DMS79 treated with DMSO at 0.1 percent for 48 hours (cell line): Measurements from ENCODE around the gene PIPOX.
"Not testable (repeated sequence)": the region's sequence is repeated elsewhere in the genome, so short reads cannot be mapped to it uniquely, and the experiment has no call there.

ENCODE experiments used
- DNase-seq: peaks from one replicate; lab custom pipeline; 2025; lab: John Stamatoyannopoulos, UW

PIPOX gene

DNA sequence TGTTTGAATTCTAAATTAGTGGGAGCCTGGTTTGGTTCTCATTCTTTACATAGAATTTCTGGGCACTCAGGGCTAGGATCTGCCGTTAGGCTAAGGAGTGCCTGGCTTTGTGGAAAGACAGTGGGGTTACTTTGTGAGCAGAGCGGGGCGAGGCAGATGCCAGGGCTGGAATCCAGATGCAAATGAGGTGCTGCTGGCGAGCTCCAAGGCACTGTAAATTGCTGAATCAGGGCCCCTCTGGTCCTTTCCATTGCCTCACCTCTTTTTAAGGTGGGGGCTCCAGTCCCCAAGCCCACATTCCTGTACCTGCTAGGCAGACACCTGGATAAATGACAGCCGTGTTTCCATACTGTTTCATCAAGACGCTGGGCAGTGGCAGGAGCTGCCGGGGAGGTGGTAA lies 33.8 kb downstream of the PIPOX start:
- DNase-seq: no peak

- no peak for DNase-seq
These were observed 34.4 kb downstream of the PIPOX start for GRCh38 chr17:29077320-29077719.

DNA sequence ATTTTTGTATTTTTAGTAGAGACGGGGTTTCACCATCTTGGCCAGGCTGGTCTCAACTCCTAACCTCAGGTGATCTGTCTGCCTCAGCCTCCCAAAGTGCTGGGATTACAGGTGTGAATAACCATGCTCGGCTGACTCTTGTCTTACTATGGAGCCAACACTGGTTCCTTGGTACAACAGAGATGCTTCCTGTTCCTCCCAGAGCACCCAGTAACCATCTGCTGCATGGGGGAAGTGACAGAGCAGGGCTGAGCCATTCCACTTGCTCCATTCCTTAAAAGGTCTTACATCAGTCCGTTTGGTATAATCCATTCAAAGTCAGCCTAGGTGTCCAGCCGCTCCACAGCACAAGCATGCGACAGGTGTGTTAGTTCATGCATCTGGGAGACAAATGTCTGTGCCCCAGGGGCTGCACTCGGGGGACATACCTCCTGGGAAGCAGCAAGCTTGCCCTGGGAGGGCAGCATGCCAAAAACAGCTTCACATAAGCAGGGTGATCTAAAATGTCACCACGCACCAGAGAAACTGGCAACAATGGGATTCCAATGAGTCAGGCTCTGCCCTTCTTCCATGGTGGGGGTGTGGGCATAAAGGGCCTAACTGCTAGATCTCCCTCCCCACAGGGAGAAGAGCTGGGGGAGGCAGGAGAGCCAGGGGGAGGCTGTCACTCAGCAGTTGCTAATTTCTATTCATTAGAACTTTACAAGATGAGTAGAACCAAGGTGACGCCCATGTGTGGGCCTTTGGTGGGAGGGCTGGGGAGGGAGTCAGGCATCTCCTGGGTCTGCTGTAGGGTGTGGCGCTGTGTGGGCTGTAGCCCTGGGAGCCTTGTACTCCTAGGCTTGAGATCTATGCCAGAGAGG lies 35.5 kb downstream of the PIPOX start:
- no peak for DNase-seq

GRCh38 chr17:29079433-29079832 lies 36.5 kb downstream of the PIPOX start:
- no peak for DNase-seq

GRCh38 chr17:29079887-29080286 lies 36.9 kb downstream of the PIPOX start:
- no peak for DNase-seq

DNA sequence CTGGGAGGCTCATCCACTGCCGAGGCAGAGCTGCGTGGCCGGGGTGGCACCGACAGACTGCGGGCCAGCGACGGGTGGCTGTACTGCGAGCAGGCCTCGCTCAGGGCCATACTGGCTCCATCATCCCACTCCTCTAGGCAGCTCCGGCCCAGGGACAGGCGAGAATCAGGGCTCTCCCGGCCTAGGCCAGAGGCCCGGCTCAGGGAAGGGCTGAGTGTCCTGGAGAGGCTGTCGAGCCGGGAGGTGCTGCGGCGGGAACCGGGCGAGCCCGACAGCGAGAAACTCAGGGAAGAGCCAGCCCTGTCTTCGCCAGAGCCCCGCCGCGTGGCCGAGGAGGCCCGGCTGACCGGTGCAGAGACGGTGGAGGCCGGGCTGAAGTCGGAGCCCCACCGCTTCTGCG lies 37.4 kb downstream of the PIPOX start:
- DNase-seq: no peak

GRCh38 chr17:29080965-29081364 lies 38.0 kb downstream of the PIPOX start:
- DNase-seq: no peak

GRCh38 chr17:29084541-29085146 lies 41.7 kb downstream of the PIPOX start:
- peak; percentile 86 for DNase-seq

GRCh38 chr17:29085223-29085622 lies 42.3 kb downstream of the PIPOX start:
- no peak for DNase-seq

GRCh38 chr17:29086628-29087332 lies 43.8 kb downstream of the PIPOX start:
- DNase-seq: no peak

DNA sequence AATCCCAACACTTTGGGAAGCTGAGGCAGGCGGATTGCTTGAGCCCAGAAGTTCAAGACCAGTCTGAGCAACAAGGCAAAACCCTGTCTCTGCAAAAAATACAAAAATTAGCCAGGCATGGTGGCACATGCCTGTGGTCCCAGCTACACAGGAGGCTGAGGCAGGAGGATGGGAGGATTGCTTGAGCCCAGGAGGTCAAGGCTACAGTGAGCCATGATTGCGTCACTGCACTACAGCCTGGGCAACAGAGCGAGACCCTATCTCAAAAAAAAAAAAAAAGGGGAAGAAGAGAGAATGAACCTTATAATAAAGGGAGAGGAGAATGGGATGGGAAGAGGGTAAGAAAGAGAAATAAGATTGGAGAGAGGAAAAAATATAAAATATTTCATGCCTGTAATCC lies 45.8 kb downstream of the PIPOX start:
- DNase-seq: not testable (repeated sequence)

DNA sequence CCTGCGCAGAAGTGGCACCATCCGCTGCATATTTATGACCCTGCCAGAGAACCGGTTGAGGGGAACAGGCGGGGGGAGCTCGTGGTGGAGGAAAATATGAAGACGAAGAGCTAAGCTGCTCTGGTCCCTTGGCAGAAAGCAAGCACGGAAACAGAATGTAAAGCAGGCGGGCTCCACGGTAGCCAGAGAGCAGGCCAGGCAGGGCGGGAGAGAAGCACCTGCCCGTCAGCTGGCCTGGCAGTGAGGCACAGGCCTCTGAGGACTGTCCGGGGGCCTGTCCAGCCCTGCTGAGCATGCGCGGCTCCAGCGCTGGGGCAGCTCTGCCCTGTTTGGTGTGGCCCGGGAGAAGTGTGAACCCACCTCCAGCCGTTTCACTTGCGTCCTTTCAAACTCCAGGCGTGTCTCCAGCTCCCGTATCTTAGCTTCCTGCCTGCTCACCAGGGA lies 46.7 kb downstream of the PIPOX start:
- DNase-seq: no peak

DNA sequence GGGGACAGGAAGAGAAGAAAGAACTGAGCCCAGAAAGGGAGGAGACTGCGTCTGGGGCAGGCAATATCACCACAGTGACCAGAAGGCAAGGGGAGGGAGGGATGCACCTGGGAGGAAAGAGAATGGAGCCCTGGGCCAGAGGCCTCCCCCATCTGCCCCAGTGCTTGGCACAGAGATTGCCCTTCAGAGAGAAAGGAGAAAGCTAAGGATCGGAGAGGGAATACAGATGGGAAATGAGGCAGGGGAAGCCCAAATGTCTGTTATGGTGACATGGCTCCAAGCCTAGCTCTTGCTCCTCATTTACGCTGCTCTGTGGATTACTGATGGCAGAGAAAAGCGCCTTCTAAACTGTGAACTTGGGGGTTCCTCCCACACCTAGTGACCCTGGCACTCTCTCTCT lies 47.2 kb downstream of the PIPOX start:
- DNase-seq: no peak

- DNase-seq: no peak
These were observed 48.0 kb downstream of the PIPOX start for GRCh38 chr17:29090750-29091605.

DNA sequence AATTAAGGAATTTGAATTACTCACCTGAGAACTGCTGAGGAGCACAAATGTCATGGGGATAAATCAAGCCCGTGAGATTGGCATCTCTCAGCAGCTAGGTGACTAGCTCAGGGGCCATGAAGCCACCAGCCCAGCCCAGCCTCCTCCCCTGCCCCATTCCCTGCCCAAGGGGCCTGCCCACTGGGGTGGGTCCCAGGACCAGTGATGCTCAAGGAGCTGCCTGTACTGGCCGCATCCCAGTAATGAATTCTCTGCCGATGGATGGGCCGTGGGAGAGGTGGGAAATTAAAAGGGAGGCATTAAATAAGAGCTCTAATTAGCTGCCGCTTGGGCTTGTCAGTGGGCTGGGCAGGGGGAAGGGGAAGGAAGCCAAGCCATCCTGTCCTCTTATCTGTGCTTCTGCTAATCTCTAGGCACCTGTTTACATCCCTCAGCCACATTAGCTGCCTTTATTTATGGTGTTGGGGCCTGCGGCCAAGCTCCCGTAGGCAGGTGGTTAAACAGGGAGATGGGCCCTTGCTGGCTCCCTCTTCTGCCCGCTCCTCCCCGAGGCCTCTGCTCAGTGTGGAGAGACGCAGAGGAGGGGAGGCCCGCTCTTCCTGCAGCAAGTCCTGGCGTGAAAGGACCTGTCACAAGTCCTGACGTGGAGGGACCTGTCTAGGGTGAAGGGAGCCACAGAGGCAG lies 48.8 kb downstream of the PIPOX start:
- DNase-seq: no peak

DNA sequence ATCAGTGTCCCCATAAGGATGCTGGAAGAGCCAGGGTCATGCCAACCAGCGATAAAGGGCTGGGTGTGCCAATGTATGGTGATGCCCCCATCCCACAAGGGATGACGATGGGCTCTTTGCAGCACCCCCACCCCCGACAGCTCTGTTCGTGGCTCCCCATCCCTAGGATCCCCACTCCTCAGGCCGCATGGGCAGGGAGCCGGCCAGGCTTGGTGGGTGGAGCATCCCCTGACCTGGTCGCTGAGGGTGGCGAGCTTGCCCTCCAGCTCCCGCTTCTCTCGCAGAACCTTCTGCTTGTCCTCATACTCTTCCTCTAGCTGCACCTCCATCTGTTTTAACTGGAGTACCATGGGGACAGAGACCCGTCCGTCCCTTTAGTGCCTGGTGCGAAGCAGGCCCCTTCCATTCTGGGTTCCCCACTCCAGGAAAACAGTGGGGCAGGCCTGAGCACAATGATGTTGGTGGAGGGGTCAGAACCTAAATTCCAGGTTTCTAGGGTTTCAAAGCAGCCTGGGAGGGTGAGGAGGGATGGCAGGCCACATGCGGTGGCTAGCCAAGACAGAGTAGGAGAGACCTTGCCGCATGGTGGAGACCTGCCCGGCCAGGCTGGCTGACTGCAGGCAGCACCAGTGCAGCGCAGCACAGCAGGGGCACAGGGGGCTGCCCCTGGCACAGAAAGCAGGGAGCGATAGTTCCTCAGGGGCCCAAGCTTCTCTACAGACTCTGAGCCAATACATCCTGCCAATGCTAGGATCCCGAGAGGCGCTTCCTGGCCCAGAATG lies 50.3 kb downstream of the PIPOX start:
- no peak for DNase-seq

GRCh38 chr17:29094101-29094708 lies 51.3 kb downstream of the PIPOX start:
- no peak for DNase-seq

DNA sequence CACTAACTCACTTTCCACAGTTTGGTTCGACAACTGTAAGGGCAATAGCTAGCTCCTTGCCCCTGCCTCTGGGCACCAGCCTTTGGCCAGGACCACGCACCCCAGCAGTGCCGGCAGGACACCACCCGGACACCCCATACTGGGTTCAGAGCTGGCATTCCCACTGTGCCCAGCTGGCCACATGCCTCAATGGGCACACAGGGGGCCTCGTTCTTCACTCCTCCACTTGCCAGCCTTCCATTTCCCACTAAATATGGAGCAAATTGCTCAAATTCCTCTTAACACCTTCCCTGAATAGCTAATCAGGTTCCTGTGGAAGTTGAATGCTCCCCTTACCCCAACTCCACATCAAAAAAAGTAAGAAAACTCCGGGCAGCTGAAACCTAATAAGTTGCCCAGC lies 52.5 kb downstream of the PIPOX start:
- DNase-seq: no peak

- no peak for DNase-seq
These were observed 53.2 kb downstream of the PIPOX start for GRCh38 chr17:29096094-29096493.

- no peak for DNase-seq
These were observed 56.6 kb downstream of the PIPOX start for GRCh38 chr17:29099527-29099926.
